Putamen (tissue), 1 donor: ENCODE results near the gene PGAM5.

Experiments
- DNase-seq: peaks from one replicate; pipeline ENCODE4 v3.0.0-alpha.2; 2016; ENCODE audit warnings: low spot score

The PGAM5 gene

GRCh38 chr12:132723015-132723763, 12.5 kb downstream of the PGAM5 start:
- no peak for DNase-seq

- no peak for DNase-seq
These were observed 13.1 kb downstream of the PGAM5 start for GRCh38 chr12:132723764-132724140.

DNA sequence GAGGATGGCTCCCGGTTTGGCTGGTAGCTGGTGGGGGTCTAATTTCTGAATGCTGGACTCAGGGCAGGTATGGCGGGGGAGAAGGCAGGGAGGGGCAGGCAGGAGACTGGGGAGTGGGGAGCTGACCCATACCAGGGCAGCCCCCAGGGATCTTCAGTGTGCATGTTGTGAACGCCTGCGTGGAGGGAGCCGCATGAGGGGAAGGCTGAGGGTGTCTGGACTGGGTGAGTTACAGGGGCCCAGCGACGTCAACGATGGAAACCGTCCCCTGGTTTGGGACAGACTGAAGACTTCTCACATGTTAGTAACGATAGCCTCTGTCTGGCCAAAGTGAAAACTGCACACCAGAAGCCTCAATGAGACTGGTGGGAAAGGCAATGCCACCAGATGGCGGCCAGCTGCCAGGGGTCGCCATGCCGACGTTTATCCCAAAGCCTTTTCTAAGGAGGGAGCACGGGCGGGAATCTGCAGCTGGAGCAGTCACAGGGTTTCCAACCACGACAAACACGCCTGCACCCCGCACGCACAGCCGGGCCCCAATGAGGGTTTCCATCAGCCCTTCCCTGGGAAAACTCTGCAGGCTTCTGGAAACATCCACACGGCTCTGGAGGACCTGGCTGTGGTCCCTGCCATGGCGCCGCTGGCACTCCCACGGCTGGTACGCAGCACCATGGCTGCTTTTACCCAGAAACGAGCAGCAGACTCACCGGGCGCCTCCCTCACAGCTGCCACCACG, 14.0 kb downstream of the PGAM5 start:
- DNase-seq, result no peak

DNA sequence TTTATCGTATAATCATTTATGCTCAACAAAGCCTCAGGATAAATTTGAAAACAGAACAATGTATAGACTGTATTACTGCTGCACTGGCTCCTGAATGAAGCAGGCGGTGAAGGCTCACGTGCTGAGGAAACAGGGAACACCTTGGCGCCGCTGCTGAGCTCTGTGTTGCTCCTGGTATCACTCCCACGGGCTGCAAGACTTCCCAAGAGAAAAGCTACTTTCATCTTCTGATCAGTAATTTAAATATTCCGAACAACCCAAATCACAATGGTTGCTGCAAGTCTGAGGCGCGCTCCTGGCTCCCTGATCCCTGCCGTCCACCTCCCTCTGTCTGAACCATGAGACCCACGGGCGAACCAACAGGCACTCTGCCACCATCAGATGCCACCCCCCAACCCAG, 15.7 kb downstream of the PGAM5 start:
- peak; percentile 37 for DNase-seq

GRCh38 chr12:132727091-132727794, 16.6 kb downstream of the PGAM5 start:
- no peak for DNase-seq

- no peak for DNase-seq
These were observed 17.9 kb downstream of the PGAM5 start for GRCh38 chr12:132728502-132728901.

GRCh38 chr12:132729541-132730320, 19.1 kb downstream of the PGAM5 start:
- DNase-seq, result no peak

DNA sequence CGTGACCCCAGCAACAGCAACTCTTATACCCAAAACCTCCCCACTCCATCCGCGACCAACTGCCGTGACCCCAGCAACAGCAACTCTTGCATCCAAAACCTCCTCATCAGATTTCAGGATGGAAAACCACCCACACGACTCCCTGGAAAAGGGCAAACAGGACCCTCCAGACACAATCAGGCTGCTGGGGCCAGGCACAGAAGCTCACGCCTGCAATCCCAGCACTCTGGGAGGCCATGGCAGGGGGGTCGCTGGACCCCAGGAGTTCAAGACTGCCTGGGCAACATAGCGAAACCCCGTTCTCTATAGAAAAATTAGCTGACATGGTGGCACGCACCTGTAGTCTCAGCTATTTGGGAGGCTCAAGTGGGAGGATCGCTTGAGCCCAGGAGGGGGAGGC, 19.7 kb downstream of the PGAM5 start:
- DNase-seq, result no peak

- no peak for DNase-seq
These were observed 20.9 kb downstream of the PGAM5 start for GRCh38 chr12:132731574-132731973.

- no peak for DNase-seq
These were observed 23.6 kb downstream of the PGAM5 start for GRCh38 chr12:132734206-132734605.

DNA sequence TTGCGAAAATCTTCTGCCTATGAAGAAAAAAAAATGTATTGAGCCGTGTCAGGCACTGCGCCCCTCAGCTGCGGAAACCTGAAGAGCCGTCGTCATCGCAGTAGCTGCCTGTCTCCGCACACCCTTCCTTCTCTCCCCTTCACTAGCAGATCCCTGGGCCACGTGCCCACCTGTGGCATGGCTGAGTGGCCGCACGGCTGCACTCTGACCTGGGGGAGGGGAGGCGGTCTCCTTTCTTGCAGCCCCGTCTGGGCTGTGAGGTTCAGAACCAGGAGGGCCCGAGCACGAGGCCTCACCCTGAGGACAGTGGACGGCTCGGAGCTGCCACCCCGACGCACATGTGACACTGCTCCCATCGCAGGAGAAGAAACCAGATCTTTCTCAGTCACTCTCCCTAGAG, 24.9 kb downstream of the PGAM5 start:
- no peak for DNase-seq

GRCh38 chr12:132736378-132736777, 25.7 kb downstream of the PGAM5 start:
- no peak for DNase-seq

DNA sequence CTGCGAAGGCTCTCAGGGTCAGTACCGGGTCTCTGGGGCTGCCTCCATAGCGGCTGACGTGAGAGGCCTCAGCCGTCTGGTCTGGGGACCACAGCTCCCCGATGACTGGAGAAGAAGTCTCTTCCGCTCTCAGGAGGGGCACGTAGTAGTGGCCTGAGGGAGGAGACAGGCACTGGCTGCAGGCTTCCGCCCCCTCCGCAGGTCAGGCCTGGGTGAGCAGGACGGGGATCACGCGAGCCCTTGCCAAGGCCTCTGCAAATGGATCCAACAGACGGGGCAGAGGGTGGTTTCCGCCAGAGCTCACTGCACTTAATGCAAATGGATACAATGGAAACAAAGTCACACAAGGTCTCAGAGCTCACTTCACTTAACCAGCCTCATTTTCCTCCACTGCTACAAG, 26.3 kb downstream of the PGAM5 start:
- DNase-seq, result no peak

DNA sequence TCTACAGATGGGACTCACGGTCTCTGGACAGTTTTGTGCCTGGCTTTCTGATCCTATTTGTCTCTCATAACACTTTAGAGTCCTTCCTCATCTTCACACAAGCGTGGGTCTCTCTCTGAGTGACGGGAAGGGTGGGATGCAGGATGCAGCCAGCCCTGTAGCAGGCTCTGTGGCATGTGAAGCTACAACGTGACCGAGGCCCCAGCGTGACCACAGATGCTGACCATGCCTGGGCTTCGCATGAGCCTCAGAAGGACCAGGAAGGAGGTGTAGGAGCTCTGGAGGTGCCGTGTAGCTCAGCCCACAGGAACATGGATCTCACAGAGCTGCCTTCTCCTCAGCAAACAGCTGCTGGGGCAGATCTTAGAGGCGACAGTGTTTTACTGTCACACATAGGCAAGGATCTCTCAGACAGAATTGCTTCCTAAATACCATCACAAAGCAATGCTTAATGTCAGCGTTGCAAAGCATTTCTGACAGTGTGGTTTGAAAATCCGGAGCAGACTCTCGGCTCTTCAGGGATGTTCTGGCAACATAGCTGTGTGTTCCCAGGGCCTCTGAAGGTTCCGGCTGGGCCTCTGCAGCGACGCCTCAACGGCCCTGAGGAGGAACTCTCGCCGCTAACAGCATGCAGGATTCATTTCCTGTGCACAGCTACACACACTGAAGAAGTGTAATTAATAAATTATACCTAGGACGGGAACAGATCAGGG, 29.1 kb downstream of the PGAM5 start:
- no peak for DNase-seq

- DNase-seq, result no peak
These were observed 29.6 kb downstream of the PGAM5 start for GRCh38 chr12:132740313-132740646.

GRCh38 chr12:132740652-132741051, 30.0 kb downstream of the PGAM5 start:
- no peak for DNase-seq

- DNase-seq, result no peak
These were observed 31.0 kb downstream of the PGAM5 start for GRCh38 chr12:132741620-132742019.

GRCh38 chr12:132743831-132744230, 33.2 kb downstream of the PGAM5 start:
- DNase-seq, result no peak

- DNase-seq, result no peak
These were observed 36.0 kb downstream of the PGAM5 start for GRCh38 chr12:132746613-132747012.

GRCh38 chr12:132747395-132747794, 36.8 kb downstream of the PGAM5 start:
- DNase-seq, result no peak

DNA sequence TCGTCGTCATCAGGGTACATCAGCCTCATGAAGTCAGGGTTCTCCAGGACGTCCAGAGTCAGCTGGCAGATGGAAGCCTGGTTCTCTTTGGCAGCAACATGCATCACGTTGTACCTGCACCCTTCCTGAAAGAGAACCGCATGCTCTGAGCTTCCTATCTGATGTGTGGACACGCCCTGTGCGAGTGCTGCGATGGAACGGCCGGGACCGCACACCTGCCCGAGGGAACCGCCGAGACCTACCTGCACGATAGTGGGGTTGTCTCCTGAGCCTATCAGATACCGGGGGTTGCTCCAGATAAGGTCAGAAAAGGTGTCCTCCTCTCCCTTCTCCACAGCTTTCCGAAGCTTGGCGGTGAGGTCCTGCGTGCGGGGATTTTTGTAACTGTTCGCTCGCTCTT, 37.3 kb downstream of the PGAM5 start:
- no peak for DNase-seq

GRCh38 chr12:132748319-132748718, 37.7 kb downstream of the PGAM5 start:
- no peak for DNase-seq
